ENCODE measurements around the gene CH25H.

Gene CH25H

DNA sequence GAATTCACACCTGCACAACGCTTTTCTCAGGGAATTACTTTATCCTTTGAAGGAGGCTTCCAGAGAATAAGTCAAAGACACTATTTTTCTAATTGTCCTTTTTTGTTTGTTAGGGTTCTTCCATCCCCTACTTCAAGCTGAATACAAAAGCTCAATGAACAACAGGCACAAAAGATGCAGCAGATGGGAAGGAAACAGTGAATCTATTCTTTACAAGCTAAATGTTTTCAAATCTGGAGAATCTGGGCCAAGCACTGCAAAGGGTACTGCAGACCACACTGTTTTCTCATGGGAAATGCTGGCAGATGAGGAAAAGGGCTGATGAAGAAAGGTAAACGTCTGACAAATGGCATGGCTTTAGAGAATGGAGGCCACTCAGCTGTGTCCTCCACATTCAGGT is 25.9 kb upstream of the CH25H start:
- no peak for DNase-seq (ENCODE audit: low read depth in 2 of 3, low spot score in 2 of 3)

- DNase-seq (ENCODE audit: low read depth in 2 of 3, low spot score in 2 of 3), result no peak
Measured at GRCh38 chr10:89228962-89229361, 21.8 kb upstream of the CH25H start.

- no peak for DNase-seq (ENCODE audit: low read depth in 2 of 3, low spot score in 2 of 3)
Measured at GRCh38 chr10:89228146-89228545, 21.0 kb upstream of the CH25H start.

DNA sequence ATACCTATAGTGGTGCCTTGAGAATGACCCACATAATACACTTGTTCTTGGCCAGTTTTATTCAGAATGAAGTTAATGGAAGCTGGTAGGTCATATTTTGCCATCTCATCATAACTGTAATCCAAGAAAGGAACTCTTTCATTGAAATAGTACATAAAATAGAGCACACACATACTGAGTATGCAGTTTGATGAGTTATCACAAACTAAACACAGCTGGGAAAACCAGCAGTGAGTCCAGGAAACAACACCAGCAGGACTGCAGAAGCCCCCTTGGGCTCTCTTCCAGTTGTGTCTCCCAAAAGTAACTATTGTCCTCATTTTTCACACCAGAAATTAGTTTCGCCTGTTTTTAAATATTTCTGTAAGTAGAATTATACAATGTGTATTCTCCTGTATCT is 19.8 kb upstream of the CH25H start:
- no peak for DNase-seq (ENCODE audit: low read depth in 2 of 3, low spot score in 2 of 3)

- no peak for DNase-seq (ENCODE audit: low read depth in 2 of 3, low spot score in 2 of 3)
Measured at GRCh38 chr10:89224739-89225443, 17.8 kb upstream of the CH25H start.

- DNase-seq (ENCODE audit: low read depth in 2 of 3, low spot score in 2 of 3), result no peak
Measured at GRCh38 chr10:89221919-89222318, 14.8 kb upstream of the CH25H start.

- no peak for DNase-seq (ENCODE audit: low read depth in 2 of 3, low spot score in 2 of 3)
Measured at GRCh38 chr10:89219513-89220218, 12.5 kb upstream of the CH25H start.

DNA sequence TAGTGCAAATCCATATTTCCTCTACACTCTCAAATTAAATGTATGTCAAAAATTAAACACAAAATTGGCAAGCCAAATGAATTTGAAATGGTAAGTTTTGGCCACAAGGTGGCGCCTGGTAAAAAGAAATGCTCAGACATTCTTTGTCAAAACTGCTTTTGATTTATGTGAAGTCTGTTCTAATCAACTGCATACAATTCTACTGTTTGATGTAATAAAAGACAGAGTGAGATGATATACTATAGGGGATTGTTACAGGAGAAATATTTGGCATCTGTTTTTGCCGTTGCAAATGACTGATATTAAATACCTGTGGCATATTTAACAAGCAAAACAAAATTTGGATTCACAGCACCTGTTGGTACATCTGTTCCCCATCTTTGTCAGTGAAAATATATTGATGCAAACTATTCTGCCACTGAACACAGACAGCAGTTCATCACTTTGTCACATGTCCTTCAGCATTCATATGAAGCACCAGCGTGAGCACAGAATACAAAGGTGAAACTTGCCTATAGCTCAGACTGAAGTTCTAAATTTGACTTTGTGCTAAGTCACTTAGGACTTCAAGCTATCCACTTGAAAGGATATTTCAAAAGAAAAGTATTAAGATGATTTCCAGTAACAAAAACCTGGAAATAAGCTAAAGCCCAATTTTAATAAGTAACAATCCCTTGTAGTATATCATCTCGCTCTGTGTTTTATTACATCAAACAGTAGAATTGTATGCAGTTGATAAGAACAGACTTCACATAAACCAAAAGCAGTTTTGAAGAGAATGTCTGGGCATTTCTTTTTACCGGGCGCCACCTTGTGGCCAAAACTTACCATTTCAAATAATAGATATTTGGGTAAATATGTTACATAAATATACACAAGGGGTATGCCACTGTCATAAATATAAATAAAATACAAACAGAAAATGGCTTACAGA is 10.2 kb upstream of the CH25H start:
- peak in 1 of 3 experiments; percentile 36 for DNase-seq (ENCODE audit: low read depth in 2 of 3, low spot score in 2 of 3)

DNA sequence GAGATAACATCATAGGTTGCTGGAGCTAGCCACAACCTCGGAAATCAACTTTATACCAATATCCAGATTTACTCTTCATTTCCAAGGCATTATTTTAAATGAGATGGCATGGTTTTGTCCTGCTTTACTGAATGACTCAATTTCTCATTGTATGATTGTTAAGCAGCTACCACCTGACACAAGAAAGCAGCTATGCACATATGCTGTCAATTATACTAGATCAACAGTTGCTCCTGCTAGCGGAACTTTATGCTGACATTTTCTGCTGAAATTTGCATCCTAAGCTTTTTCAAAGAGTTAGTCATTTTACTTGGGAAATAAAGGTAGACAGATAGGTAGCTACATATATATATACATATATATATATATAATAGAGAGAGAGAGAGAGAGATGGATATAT is 8.9 kb upstream of the CH25H start:
- DNase-seq (ENCODE audit: low read depth in 2 of 3, low spot score in 2 of 3), result no peak

DNA sequence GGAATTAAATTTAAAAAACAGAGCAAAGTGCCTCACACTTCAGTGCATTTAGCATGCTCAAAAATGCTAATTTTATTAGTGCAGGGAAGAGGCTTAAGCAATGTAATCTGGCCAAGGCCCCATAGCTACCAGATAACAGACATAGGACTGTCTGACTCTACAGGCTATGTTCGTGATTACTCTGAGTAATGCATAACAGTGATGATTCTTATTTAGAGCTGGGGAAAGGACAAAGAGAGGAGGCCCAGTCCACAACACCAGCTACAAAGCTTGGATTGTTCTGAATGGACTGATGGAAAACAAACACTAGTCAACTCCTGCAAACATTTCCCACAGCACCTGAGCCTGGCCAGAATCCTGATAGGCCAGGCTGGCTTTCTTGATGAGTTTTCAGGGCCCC is 8.4 kb upstream of the CH25H start:
- DNase-seq (ENCODE audit: low read depth in 2 of 3, low spot score in 2 of 3), result no peak

DNA sequence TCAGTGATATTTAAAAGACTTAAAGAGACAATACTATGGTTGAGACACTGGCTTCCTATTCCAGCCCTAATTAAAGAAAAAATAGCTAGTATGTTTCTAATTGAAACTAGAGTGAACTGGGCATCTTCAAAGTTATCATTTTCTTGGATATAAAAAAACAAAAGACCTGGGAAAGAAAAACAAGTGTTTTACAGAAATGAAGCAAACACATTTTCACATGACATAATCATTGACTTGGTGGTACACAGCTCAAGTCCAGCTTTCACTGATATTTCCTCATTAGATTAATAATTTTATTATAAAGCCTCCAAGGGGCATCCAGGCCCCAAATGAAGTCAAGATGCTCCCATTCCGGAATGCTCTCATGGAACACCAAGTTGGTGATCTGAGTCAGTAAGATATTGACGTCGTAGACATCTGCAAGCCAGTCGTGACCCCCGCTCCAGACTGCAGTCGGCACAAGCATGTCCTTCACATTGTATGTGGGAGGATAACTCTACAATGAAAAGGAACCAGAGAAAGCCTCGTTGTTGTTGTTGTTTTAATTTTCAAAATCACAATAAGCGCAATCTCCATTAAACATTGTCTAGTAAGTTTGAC is 7.5 kb upstream of the CH25H start:
- DNase-seq (ENCODE audit: low read depth in 2 of 3, low spot score in 2 of 3), result no peak

GRCh38 chr10:89213191-89213808 is 6.2 kb upstream of the CH25H start:
- no peak for DNase-seq (ENCODE audit: low read depth in 2 of 3, low spot score in 2 of 3)

GRCh38 chr10:89210794-89211425 is 3.8 kb upstream of the CH25H start:
- no peak for DNase-seq (ENCODE audit: low read depth in 2 of 3, low spot score in 2 of 3)

GRCh38 chr10:89209718-89210117 is 2.6 kb upstream of the CH25H start:
- DNase-seq (ENCODE audit: low read depth in 2 of 3, low spot score in 2 of 3), result no peak

- peak in 1 of 3 experiments; percentile 11 for DNase-seq (ENCODE audit: low read depth in 2 of 3, low spot score in 2 of 3)
Measured at GRCh38 chr10:89207801-89208551, 859 bp upstream of the CH25H start.

DNA sequence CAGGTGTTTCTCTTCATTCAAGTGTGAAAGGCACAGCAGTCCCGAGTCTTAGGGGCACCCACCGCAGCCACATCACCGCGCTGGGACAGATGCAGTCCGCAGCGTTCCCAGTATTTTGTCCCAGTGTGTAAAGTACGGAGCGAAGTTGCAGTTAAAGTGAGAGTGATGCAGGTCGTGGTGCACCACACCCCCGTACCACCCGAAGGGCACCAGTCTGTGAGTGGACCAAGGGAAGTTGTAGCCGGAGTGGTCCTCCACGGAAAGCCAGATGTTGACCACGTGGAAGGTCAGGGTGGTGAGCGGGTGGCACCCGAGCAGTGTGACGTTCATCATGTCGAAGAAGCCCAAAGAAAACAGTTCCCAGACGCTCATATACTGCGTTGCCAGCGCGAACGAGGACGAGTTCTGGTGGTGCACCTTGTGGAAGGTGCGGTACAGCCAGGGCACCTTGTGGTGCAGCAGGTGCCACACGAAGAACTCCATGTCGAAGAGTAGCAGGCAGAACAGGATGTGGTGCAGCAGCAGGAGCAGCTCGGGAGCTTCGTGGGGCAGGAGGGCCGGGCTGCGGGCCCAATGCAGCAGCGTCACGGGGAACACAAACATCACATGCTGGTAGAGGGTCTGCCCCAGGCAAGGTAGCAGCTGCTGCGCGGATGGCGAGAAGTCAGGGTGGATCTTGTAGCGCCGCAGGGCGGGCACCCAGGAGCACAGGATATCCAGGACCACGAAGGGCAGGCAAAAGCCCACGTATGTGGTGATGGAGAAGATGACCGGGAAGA is 526 bp downstream of the CH25H start:
- DNase-seq (ENCODE audit: low read depth in 2 of 3, low spot score in 2 of 3), result no peak

GRCh38 chr10:89204621-89205185 is 2.4 kb downstream of the CH25H start:
- no peak for DNase-seq (ENCODE audit: low read depth in 2 of 3, low spot score in 2 of 3)

- no peak for DNase-seq (ENCODE audit: low read depth in 2 of 3, low spot score in 2 of 3)
Measured at GRCh38 chr10:89203237-89203636, 3.9 kb downstream of the CH25H start.

- DNase-seq (ENCODE audit: low read depth in 2 of 3, low spot score in 2 of 3), result no peak
Measured at GRCh38 chr10:89202033-89202425, 5.1 kb downstream of the CH25H start.

Data from activated CD8-positive, alpha-beta memory T cell treated with anti-CD3 and anti-CD28 coated beads for 48 hours (primary cell).